Fibroblast of villous mesenchyme (primary cell): ENCODE measurements around the gene MAN2A1. TPM values are rescaled to one million over a fixed set of nuclear protein-coding genes. Genes with fewer than 3 reads are reported as not detected.

Experiments
- DNase-seq: peaks from one replicate; pipeline ENCODE4 v3.0.0-alpha.2; 2010; ENCODE audit warnings: low read depth
- H3K4me3 ChIP-seq: 2 replicates; pipeline ENCODE4 v1.5.1; 2011; ENCODE audit warnings: low read depth, mild to moderate bottlenecking, low read length
- CTCF ChIP-seq: IDR thresholded peaks from 2 replicates; pipeline ENCODE4 v1.5.1; 2012; ENCODE audit warnings: low read depth, mild to moderate bottlenecking, low read length; ENCODE audit not compliant: insufficient read depth
- total RNA-seq: library from RNA; depleted of rRNA; stranded (reverse); fragments of >200 nt; gene quantifications from 2 replicates; pipeline ENCODE4 v1.2.3, GENCODE V29; 2012

The MAN2A1 gene
- total RNA-seq, 1 donor: 178 TPM

GRCh38 chr5:109709225-109709624, 19.5 kb downstream of the MAN2A1 start:
- DNase-seq: no peak
- TF ChIP-seq CTCF: no peak
- no peak overlapping the region for H3K4me3 ChIP-seq

- no peak overlapping the region for H3K4me3 ChIP-seq
- no peak for TF ChIP-seq CTCF
- no peak for DNase-seq
Measured at GRCh38 chr5:109711673-109712072, 21.9 kb downstream of the MAN2A1 start.

DNA sequence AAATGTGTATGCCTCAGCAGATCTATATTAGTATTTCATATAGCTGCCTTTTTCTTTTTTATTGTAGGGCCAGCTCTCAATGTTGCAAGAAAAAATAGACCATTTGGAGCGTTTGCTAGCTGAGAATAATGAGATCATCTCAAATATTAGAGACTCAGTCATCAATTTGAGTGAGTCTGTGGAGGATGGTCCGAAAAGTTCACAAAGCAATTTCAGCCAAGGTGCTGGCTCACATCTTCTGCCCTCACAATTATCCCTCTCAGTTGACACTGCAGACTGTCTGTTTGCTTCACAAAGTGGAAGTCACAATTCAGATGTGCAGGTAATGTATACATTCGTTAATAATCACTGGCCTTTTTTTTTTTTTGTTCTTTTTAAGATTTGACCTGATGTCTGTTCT, 23.7 kb downstream of the MAN2A1 start:
- DNase-seq: no peak

DNA sequence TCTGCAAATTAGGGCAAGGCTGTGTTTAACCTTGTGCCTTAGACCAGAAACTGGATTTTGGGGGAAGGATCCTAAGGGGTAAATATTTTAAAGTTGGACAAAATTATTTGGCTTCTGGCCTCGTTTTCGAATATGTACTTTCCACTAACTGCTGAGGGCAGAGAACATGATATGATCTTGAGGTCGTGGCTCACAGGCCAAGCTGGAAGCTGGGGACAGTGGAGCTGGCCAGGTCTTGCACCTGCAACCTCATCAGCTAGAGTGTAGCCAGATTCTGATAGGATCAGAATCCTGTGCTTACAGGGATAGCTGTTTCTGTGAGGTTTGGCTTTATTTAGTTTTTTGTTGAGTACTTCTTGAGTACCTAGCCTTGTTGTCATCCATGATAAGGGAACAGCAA, 24.9 kb downstream of the MAN2A1 start:
- H3K4me3 ChIP-seq: no peak overlapping the region
- TF ChIP-seq CTCF: no peak
- DNase-seq: no peak

More for the DNA sequence above, 23.7 kb downstream of the MAN2A1 start:
- no peak overlapping the region for H3K4me3 ChIP-seq
- no peak for TF ChIP-seq CTCF

DNA sequence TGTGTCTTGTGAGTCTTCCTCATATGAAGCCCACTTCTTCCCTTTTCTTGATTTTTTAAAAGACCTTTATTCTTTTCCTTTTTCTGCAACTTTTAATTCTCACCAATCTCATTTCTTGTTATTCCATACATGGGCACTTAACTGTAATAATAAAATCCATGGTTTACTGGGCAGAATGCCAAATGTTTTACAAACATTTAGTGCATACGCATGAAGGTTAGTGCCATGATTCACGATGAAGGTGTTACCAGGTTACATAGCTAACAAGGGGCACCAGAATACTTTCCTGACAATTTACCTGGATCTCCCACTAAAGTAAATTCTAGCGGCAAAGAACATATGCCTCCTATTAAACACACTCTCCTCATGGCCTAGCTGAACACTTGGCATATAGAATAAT, 28.5 kb downstream of the MAN2A1 start:
- no peak overlapping the region for H3K4me3 ChIP-seq
- DNase-seq: no peak
- TF ChIP-seq CTCF: no peak

DNA sequence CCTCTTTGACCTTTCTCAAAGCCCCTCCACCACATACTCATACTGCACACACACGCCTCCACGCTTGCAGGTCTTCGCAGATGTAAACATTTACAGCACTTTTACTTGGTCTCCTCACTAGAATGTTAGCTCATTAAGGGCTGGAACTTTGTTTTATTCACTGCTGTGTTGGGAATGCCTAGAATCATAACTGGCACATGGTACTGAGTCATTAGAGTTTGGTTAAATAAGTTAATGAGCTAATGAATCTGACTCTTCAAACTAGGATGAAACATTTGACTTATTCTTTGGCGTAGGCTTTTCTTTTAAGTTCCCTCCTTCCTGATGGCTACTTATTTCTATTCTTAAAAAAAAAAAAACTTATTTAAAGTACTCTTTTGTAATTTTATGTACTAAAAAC, 28.9 kb downstream of the MAN2A1 start:
- no peak for TF ChIP-seq CTCF
- DNase-seq: no peak
- no peak overlapping the region for H3K4me3 ChIP-seq

DNA sequence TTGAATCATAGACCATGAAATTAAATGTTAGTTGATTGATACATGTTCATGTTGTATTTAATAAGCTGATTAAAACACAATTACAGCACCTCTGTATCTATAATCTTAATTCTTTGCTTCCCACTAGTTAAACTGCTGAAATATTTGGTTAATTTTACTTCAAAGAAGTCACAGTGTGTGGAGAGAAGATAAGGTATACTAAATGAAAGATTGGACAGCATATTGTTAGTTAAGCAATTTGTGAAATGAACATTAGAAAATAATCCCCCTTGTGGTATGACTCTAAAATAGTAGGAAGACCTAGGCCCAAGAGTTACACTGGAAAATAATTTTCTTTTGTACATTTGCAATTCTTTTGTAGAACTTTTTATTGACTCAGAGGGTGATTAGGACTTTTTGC, 30.3 kb downstream of the MAN2A1 start:
- no peak for DNase-seq
- no peak for TF ChIP-seq CTCF
- no peak overlapping the region for H3K4me3 ChIP-seq
